ENCODE results near the gene DUSP1. TPM values are rescaled to one million over a fixed set of nuclear protein-coding genes. Genes with fewer than 3 reads are reported as not detected.
A peak's percentile ranks its signal among the peaks of the same experiment; 100 is the strongest.

Gene DUSP1
- total RNA-seq, 1 donor from 2014 or later = 25.3 TPM

DNA sequence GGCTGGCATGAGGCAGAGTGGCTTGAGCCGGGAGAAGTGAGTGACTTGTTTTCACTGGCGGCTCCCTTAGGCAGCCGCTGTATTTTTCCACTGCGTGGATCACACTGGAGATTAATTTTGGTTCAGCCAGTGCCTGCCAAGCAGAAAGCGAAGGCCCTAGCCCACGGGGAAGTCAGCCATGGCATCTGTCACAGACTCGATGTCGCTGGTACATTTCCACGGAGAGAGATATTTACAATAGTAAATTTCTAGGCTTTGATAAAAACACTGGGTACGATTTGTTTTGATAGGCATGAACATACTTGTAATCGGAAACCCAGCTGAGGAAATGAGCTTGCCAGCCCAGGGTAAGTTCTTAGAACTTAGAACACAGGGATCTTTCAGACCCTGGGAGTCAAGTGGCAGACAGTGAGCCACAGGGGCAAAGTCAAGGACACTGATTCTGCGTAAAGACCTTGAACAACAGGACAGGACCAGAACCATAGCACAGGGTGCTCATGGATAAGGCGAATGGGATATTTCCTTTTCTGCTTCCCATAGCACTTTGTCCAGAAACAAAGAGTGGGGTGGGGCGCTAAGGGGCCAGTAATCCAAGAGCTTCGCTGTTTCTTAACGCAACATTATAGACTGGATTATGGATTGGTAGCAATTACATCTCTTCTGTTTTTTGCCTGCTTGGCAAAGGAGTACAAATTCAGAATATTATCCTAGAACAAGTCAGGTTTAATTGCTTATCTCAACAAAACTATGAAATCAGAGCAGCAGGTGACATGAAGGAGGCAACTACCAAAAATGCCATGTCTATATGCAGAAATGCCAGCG is 4.5 kb downstream of the DUSP1 start:
- H3K27me3 Mint-ChIP-seq (ENCODE audit: unreplicated experiment) = peaks cover 17% of the 10 kb centered on the region
- no peak for TF ChIP-seq CTCF (IDR thresholded peaks at IDR 0.05; ENCODE audit: unreplicated experiment)
- no peak overlapping the region for H3K4me3 Mint-ChIP-seq (ENCODE audit: unreplicated experiment)
- no peak for DNase-seq (ENCODE audit: low spot score)
- peaks cover 7% of the 10 kb centered on the region for H3K36me3 Mint-ChIP-seq (ENCODE audit: low read depth, unreplicated experiment)
- no peaks in the 10 kb centered on the region for H3K9me3 Mint-ChIP-seq (ENCODE audit: unreplicated experiment)
- H3K27ac Mint-ChIP-seq (ENCODE audit: unreplicated experiment) = peak overlapping the region; percentile 97
- H3K4me1 Mint-ChIP-seq (ENCODE audit: unreplicated experiment) = peaks cover 33% of the 10 kb centered on the region

- Mint-ChIP-seq H3K27me3 (ENCODE audit: unreplicated experiment) (peaks cover 14% of the 10 kb centered on the region), H3K36me3 (ENCODE audit: low read depth, unreplicated experiment) (peaks cover 7% of the 10 kb centered on the region), H3K4me1 (ENCODE audit: unreplicated experiment) (peaks cover 32% of the 10 kb centered on the region), H3K27ac (ENCODE audit: unreplicated experiment) (peak overlapping the region; percentile 97), H3K4me3 (ENCODE audit: unreplicated experiment) (peak overlapping the region; percentile 86), H3K9me3 (ENCODE audit: unreplicated experiment) (no peaks in the 10 kb centered on the region)
- no peak for DNase-seq (ENCODE audit: low spot score)
- no peak for TF ChIP-seq CTCF (IDR thresholded peaks at IDR 0.05; ENCODE audit: unreplicated experiment)
Observed at GRCh38 chr5:172765766-172766286, 5.2 kb downstream of the DUSP1 start.

GRCh38 chr5:172764861-172765765 is 5.9 kb downstream of the DUSP1 start:
- Mint-ChIP-seq H3K9me3 (ENCODE audit: unreplicated experiment) (no peaks in the 10 kb centered on the region), H3K27me3 (ENCODE audit: unreplicated experiment) (peaks cover 10% of the 10 kb centered on the region), H3K36me3 (ENCODE audit: low read depth, unreplicated experiment) (peaks cover 7% of the 10 kb centered on the region), H3K4me3 (ENCODE audit: unreplicated experiment) (peak overlapping the region; percentile 86), H3K27ac (ENCODE audit: unreplicated experiment) (peak overlapping the region; percentile 97), H3K4me1 (ENCODE audit: unreplicated experiment) (peaks cover 31% of the 10 kb centered on the region)
- no peak for TF ChIP-seq CTCF (IDR thresholded peaks at IDR 0.05; ENCODE audit: unreplicated experiment)
- DNase-seq (ENCODE audit: low spot score) = peak; percentile 89

DNA sequence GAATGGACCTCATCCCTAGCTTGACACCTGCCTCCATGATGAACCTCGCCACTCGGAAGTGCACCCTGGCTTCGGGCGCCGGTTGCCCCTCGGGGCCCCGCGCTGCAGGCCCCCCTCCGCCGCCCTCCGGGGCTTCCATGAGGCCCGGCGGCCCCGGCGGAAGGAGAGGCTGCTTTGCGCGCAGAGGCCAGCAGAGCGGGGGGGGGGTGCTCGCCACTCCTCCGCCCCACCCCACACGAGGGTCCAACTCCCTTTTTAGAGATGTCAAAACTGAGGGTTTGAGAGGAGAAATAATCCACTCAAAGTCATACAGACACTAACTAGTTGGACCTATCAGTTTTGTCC is 7.9 kb downstream of the DUSP1 start:
- Mint-ChIP-seq H3K4me3 (ENCODE audit: unreplicated experiment) (no peak overlapping the region), H3K4me1 (ENCODE audit: unreplicated experiment) (peaks cover 17% of the 10 kb centered on the region), H3K36me3 (ENCODE audit: low read depth, unreplicated experiment) (peaks cover 4% of the 10 kb centered on the region), H3K9me3 (ENCODE audit: unreplicated experiment) (no peaks in the 10 kb centered on the region), H3K27me3 (ENCODE audit: unreplicated experiment) (peaks cover 4% of the 10 kb centered on the region), H3K27ac (ENCODE audit: unreplicated experiment) (no peak overlapping the region)
- no peak for TF ChIP-seq CTCF (IDR thresholded peaks at IDR 0.05; ENCODE audit: unreplicated experiment)
- no peak for DNase-seq (ENCODE audit: low spot score)

Measured in endothelial cell (in vitro differentiated cells).